ENCODE data around the gene ADAMTS9.

Gene ADAMTS9

DNA sequence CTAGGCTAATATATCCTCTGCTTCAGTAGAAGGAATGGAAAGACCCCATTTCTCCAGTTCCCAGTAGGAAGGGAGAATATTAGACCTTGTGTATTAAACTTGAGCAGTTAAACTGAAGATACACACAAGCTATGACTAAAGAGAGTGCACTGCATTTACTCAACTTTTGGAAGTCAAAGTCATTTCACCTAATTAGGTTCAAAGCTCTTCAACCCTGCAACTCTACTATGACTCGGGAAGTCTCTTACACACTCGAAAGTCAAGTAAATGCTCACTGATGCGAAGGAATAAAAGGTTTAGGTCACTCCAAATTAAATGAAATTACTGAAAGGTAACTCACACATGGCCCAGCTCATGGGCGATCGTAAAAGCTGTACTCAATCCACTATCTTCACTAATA lies 33.8 kb downstream of the ADAMTS9 start:
- DNase-seq (ENCODE audit: low read depth in 3 of 3) = no peak

- no peak for DNase-seq (ENCODE audit: low read depth in 3 of 3)
Observed at GRCh38 chr3:64653101-64653500, 34.7 kb downstream of the ADAMTS9 start.

- DNase-seq (ENCODE audit: low read depth in 3 of 3) = no peak
Observed at GRCh38 chr3:64651741-64652241, 36.0 kb downstream of the ADAMTS9 start.

DNA sequence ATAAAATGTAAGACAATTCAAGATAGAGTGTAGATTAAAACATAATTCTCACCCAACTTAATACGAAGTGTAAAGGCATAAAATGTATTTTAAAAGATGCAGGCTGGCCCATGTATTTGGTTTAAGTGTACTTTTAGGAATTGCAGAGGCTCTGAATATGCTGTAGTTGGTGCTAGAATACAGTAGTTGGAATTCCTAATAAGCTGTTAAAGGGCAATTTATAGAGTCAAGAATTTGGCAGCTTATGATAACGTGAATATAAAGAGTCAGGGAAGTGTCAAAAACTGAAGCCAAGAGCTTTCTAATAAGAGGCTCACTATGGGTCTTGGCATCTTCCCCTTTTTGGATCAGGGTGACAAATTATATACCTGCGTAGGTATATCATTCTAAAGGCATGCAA lies 36.5 kb downstream of the ADAMTS9 start:
- no peak for DNase-seq (ENCODE audit: low read depth in 3 of 3)

- DNase-seq (ENCODE audit: low read depth in 3 of 3) = no peak
Observed at GRCh38 chr3:64650715-64651114, 37.1 kb downstream of the ADAMTS9 start.

DNA sequence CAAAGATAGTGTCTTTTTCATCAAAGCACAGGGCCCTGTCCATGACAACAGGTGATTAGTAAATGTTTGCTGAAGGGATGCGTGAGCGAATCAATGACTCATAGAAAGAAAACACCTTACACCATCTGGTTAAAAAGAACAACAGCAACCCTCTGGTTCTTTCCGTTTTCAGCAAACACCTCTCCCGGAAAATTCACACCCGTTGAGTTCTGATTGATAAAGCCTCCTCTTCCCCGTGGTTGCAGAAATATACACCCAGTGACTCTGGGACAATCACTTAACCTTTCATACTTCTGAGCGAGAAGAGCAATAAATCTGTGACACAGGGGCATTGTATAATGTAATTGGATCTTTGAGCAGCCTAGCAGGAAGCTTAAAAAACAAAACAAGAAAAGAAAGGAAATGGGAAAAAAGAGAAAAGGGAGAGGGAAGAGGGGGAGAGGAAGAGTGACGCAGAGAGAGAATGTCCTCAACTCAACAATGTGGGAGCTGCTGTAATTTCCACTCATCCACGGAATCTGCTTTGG lies 37.6 kb downstream of the ADAMTS9 start:
- no peak for DNase-seq (ENCODE audit: low read depth in 3 of 3)

DNA sequence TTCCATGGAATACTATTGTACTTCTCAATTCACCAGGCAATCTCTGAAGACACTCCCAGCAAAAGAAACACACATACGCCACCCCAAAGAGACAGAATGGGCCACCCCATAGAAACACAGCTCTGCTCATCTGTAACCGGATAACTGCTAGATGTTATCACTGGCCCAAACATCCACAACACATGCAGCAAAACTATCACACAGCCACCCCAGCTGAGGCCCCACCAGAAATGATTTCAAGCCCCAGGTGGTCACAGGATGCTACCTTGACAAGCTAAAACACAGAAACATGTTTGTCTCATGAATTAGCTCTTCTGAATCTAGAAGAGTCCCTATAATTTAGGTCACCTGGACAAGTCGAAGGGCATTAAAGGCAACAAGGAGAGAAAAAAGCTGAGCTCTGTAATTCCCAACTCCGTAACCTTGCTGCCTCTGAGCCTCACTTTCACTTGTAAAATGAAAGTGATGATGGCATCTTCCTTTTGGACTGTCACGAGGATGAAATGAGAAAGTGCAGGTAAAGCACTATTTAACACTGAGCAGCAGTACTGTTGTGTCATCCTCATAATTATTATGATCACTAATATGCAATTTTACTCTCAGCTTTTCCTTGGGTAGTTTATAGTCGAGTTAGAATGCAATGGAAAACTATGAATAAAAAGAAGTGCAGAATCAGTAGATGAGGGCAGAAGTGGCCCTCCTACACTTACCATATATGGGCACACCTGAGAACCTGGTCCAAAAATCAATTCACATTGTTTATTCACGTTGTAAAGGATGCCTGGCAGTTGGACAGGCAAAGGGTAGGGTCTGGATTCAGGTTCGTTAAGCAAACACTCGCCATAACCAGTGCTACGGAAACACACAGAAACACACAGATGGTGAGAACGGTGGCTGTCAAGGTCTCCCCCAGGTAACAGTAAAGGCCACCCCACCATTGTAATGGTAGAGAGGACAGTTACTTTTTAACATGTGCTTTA lies 38.6 kb downstream of the ADAMTS9 start:
- DNase-seq (ENCODE audit: low read depth in 3 of 3) = no peak

DNA sequence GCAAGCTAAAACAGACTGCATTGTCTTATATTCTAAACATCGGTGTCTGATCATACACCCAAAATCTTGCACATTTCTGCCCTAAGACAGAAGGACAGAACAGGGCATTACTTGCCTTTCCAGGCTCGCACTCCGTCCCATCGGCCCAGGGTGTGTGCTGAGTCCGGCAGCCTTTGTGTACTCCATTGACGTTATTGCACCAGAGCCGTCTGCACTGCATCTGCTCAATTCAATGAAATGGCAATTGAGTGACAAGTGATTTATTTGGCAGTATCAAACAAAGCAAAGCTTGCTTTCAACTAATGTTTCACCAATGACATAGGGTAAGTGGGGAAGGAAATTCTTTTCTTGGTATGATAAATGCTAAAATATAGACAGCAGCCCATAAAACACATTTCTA lies 40.0 kb downstream of the ADAMTS9 start:
- DNase-seq (ENCODE audit: low read depth in 3 of 3) = no peak

DNA sequence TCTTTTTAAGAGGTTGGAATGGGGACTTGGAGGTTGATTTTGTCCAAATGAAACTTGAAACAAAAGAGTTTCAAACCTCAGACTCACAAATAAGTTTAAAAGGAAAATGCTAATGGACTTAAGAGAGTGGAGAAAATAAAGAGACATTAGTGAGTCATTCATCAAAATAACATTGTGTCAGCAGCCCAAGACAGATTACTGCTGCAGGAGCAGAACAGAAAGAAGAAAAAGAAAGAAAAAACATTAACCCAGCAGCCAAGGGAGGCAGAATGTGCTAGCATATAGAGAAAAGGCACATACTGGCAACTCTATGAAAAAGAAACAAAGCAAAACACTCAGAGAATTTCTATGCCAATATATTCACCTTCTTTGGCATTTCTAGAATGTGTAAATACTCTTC lies 42.6 kb downstream of the ADAMTS9 start:
- no peak for DNase-seq (ENCODE audit: low read depth in 3 of 3)

- DNase-seq (ENCODE audit: low read depth in 3 of 3) = no peak
Observed at GRCh38 chr3:64644483-64644882, 43.3 kb downstream of the ADAMTS9 start.

DNA sequence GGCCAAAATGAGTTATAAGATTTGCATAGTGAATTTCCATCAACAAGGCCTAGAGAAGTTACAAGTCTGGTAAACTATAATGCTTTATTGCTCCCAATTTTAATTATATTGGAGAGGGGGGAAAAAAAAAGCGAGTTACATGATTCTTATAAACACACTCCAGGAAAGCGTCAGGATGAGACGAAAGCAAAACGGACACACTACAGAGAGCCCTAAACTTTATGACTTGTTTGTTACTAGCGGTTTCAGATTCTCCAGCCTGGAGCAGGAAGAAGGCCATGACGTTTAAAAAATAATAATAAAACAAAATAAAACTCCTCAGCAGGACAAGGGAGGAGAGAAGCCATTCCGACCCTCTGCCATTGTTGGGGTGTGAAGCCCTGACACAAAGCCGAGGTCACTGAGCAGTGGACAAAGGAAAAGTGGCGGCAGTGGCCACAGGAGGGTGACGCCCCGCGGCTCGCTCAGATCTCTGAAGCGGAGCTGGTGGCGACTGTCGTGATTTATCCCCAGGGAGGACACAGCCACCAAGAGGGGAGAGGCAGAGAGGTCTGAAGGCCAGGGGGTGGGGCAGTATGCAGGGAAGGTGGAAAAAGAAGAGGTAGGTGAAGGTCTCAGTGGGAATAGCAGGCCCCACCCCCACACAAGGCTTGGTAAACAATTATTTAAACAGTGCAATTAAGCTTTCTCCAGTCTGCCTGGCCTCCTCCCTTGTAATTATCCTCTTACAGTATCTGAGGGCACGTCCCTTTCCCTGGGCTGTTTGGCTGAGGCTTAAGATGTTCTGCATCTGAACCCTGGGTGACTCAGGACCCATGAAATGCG lies 45.3 kb downstream of the ADAMTS9 start:
- DNase-seq (ENCODE audit: low read depth in 3 of 3) = no peak

GRCh38 chr3:64638981-64639481 lies 48.8 kb downstream of the ADAMTS9 start:
- no peak for DNase-seq (ENCODE audit: low read depth in 3 of 3)

- no peak for DNase-seq (ENCODE audit: low read depth in 3 of 3)
Observed at GRCh38 chr3:64638511-64638910, 49.3 kb downstream of the ADAMTS9 start.

GRCh38 chr3:64634417-64634816 lies 53.4 kb downstream of the ADAMTS9 start:
- DNase-seq (ENCODE audit: low read depth in 3 of 3) = no peak

DNA sequence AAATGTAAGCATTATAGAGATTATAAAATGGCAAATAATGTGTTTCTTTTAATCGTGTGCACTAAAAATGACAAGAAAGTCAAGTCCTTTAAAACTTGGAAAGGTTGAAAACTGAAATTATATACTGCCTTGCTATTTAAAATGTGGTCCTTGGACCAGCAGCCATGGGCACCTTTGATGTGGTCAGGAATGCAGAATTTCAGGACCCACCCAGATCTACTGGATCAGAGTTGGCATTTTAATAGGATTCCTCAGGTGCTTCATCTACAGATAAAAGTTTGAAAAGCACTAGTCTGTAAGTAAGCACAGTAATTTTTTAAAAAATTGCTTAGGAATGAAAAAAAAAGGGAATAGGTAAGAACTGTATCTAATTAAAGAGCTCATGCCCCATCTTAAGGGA lies 55.8 kb downstream of the ADAMTS9 start:
- no peak for DNase-seq (ENCODE audit: low read depth in 3 of 3)

- DNase-seq (ENCODE audit: low read depth in 3 of 3) = no peak
Observed at GRCh38 chr3:64627471-64628321, 60.1 kb downstream of the ADAMTS9 start.

DNA sequence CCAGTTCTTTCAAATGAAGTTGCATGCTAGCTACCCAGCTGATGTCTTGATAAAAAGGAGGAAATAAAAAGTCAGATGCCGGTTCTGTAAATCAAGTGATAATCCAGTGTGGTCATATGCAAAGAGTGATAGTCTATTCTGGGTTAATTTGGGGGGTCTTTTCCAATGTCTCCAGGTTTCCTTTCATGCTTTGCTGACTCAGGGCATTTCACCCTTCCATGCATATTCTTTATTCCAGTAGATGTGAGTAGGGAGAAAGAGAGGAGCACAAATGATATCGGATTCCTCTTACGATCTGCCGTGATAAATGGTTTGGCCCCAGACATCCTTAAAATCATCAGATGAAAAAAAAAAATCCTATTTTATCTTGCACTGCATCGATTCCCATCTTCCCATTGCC lies 60.8 kb downstream of the ADAMTS9 start:
- DNase-seq (ENCODE audit: low read depth in 3 of 3) = no peak

DNA sequence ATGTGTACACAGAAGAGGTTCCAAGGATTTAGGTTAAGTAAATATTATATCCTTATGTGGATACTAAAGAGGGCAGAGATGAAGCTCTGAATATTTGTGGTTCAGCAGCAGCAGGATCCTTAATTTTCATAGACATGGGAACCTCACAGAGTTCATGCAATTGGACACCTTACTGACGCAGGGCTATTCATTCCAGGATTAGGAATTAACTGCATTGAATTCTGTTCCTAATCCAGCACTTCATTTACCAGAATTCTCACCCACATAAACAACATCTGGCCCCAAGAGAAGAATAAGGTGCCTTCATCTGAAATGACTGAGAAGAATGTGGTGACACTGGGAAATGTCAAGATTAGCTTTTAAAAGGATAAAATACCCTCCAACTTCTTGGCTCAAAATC lies 62.4 kb downstream of the ADAMTS9 start:
- no peak for DNase-seq (ENCODE audit: low read depth in 3 of 3)

DNA sequence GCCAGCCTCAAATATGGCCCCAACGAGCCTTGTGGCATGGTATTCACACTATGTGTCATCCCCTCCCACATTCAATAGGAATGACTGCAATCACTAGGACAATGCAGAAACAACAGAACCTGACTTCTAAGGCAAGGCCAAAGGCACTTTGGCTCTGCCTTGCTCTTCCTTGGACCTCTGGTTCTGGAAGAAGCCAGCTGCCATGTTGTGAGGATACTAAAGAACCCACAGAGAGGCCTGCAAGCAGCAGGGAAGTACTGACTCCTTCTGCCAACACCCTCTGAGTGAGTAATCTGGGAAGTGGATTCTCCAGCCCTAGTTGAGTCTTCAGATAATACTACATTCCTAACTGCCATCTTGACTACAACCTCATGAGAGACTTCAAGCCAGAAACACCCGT lies 64.7 kb downstream of the ADAMTS9 start:
- DNase-seq (ENCODE audit: low read depth in 3 of 3) = no peak

DNA sequence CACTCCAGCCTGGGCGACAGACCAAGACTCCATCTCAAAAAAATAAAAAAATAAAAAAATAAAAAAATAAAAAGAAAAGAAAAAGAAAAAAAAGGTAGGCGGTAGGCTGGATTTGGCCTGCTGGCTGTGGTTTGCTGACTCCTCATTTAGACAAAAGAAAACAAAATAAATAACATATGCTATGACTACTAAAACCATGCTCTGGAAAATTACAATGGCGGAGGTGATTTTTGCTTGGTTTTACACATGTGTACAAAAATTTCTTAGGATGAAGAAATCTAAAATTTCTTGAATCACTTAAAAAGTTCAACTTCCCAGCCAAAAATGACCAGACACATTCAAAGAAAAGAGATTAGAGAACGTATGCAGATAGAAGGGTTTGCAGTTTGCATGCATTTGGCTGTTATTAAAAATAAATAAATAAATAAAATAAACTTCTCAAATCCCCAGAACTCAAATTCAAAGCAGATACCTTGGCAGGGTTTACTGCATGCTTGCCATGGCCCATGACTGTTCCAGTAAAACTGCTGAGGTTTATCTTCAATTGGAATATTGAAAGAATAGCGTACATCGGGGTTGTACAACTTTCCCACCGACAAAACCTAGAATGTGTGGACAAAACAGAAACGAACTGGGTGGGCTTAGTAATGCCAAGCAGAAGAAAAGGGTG lies 65.9 kb downstream of the ADAMTS9 start:
- no peak for DNase-seq (ENCODE audit: low read depth in 3 of 3)

DNA sequence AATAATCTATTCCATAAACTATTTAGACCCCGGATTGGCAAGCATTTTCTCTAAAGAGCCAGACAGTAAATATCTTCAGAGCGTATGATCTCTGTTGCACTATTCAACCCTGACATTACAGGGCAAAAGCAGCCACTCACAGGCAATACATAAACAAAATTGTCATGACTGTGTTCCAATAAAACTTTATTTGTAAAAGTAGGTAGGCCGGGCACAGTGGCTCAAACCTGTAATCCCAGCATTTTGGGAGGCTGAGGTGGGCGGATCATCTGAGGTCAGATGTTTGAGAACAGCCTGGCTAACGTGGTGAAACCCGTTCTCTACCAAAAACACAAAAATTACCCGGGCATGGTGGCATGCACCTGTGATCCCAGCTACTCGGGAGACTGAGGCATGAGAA lies 66.5 kb downstream of the ADAMTS9 start:
- DNase-seq (ENCODE audit: low read depth in 3 of 3) = no peak
